PC-3 (cell line): ENCODE measurements around the gene ZBTB7C.

Experiments used
- CTCF ChIP-seq: fragments of 300-600 bp; sonication (generic); conservative IDR thresholded peaks from 2 replicates; pipeline ENCODE4 v1.5.1; 2017; ENCODE audit warnings: antibody characterized with exemption, low read depth, mild to moderate bottlenecking, low read length
- EZH2 ChIP-seq: fragments of 300-600 bp; sonication (generic); IDR thresholded peaks from one replicate; pipeline ENCODE4 v1.6.1; 2017; ENCODE audit warnings: antibody characterized with exemption, mild to moderate bottlenecking, low read length; ENCODE audit not compliant: unreplicated experiment
- EZH2phosphoT487 ChIP-seq: fragments of 300-600 bp; sonication (generic); IDR thresholded peaks from 2 replicates; pipeline ENCODE4 v1.6.1; 2018; ENCODE audit warnings: mild to moderate bottlenecking, antibody characterized with exemption, low read length, borderline replicate concordance

- TF ChIP-seq CTCF (no peak), EZH2 (no peak), EZH2phosphoT487 (no peak)
These were observed 325.0 kb downstream of the ZBTB7C start for GRCh38 chr18:48084041-48084757.
